ENCODE results near the gene EML4.

EML4 gene

DNA sequence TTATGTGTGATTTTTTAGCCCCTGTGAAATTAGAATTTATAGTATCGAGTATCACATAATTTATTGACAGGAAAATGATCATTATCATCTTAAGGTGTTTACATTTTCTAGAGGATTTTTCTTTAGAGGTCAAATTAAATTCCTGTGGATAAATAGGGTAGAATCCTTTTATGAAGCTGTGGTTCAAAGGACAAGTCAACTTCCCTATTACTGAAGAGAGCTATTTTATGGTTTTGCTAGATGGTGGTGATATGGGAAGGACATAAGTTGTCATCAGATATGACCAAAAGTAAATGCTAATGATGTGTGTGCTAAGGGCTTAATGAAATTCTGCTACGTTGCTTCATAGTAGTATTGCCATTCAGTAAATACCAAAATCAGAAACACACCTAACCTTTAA is 80.1 kb downstream of the EML4 start:
- peaks cover 0 to 14% (median 0%) of the 10 kb centered on the region in 3 donors for H3K36me3 ChIP-seq
- no peak overlapping the region for H3K27ac ChIP-seq
- DNase-seq = no peak
- H3K4me3 ChIP-seq = no peak overlapping the region
- TF ChIP-seq, protein P1, sequence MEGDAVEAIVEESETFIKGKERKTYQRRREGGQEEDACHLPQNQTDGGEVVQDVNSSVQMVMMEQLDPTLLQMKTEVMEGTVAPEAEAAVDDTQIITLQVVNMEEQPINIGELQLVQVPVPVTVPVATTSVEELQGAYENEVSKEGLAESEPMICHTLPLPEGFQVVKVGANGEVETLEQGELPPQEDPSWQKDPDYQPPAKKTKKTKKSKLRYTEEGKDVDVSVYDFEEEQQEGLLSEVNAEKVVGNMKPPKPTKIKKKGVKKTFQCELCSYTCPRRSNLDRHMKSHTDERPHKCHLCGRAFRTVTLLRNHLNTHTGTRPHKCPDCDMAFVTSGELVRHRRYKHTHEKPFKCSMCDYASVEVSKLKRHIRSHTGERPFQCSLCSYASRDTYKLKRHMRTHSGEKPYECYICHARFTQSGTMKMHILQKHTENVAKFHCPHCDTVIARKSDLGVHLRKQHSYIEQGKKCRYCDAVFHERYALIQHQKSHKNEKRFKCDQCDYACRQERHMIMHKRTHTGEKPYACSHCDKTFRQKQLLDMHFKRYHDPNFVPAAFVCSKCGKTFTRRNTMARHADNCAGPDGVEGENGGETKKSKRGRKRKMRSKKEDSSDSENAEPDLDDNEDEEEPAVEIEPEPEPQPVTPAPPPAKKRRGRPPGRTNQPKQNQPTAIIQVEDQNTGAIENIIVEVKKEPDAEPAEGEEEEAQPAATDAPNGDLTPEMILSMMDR (IDR thresholded peaks at IDR 0.05) = no peak
- H3K9me3 ChIP-seq = no peaks in the 10 kb centered on the region
- H3K4me1 ChIP-seq = no peaks in the 10 kb centered on the region
- intact Hi-C loops (cut with DNase I; ENCODE audit: low total_unique reads) = no loop called here
- no peaks in the 10 kb centered on the region for H3K27me3 ChIP-seq

DNA sequence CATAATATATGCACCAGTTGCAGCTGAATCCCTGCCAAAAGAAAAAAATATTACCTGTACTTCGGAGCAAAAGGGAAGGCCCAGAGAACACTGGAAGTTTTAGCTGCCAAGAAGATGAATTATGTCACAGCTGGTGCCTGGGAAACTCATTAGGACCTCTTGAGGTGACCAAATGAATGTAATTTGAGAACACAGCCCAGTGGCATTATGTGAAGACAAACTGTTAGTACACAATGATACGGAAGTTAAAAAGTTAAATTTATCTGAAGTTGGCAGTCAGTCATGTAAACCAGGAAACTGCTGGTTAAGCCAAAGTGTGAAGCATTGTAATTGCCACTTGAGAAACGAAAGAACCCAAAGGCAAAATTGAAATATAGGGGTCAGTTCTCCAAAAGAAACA is 80.7 kb downstream of the EML4 start:
- no peak for DNase-seq

GRCh38 chr2:42250925-42251324 is 81.8 kb downstream of the EML4 start:
- Histone ChIP-seq H3K27ac (no peak overlapping the region), H3K27me3 (no peaks in the 10 kb centered on the region), H3K9me3 (no peaks in the 10 kb centered on the region), H3K4me1 (no peaks in the 10 kb centered on the region), H3K36me3 (peaks cover 0 to 13% (median 0%) of the 10 kb centered on the region in 3 donors), H3K4me3 (no peak overlapping the region)
- DNase-seq = no peak
- intact Hi-C loops (cut with DNase I; ENCODE audit: low total_unique reads) = no loop called here
- TF ChIP-seq, protein P1 (IDR thresholded peaks at IDR 0.05) = no peak

More for the DNA sequence above, 80.7 kb downstream of the EML4 start:
- Histone ChIP-seq H3K9me3 (no peaks in the 10 kb centered on the region), H3K4me1 (no peaks in the 10 kb centered on the region), H3K36me3 (peaks cover 0 to 14% (median 0%) of the 10 kb centered on the region in 3 donors), H3K4me3 (no peak overlapping the region), H3K27ac (no peak overlapping the region), H3K27me3 (no peaks in the 10 kb centered on the region)
- intact Hi-C loops (cut with DNase I; ENCODE audit: low total_unique reads) = no loop called here
- TF ChIP-seq, protein P1 (IDR thresholded peaks at IDR 0.05) = no peak

- peaks cover 0 to 3% (median 0%) of the 10 kb centered on the region in 3 donors for H3K36me3 ChIP-seq
- no peaks in the 10 kb centered on the region for H3K9me3 ChIP-seq
- no peaks in the 10 kb centered on the region for H3K4me1 ChIP-seq
- no peak overlapping the region for H3K27ac ChIP-seq
- no peak for DNase-seq
- TF ChIP-seq, protein P1 (IDR thresholded peaks at IDR 0.05) = no peak
- intact Hi-C loops (cut with DNase I; ENCODE audit: low total_unique reads) = no loop called here
- H3K4me3 ChIP-seq = no peak overlapping the region
- H3K27me3 ChIP-seq = no peaks in the 10 kb centered on the region
These were observed 83.3 kb downstream of the EML4 start for GRCh38 chr2:42252464-42252863.

DNA sequence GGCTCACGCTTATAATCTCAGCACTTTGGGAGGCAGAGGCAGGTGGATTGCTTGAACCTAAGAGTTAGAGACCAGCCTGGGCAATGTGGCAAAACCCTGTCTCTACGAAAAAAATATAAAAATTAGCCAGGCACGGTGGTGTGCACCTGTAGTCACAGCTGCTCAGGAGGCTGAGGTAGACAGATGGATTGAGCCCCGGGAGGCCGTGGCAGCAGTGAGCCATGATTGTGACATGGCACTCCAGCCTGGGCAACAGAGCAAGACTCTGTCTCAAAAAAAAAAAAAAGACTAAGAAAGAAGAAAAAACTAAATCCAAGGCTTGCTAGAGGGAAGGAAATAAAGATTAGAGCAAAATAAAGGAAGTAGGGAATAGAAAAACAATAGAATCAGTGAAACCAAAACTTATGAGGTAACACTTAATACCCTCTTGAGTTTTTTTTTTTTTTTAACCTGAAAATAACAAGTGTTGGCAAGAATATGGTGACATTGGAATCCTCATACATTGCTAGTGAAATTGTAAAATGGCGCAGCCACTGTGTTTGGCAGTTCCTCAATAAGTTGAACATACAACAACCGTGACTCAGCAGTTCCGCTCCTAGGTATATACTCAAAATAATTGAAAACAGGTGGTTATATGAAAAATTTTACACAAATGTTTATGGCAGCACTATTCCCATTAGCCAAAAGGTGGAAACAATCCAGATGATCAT is 85.2 kb downstream of the EML4 start:
- DNase-seq = no peak
- intact Hi-C loops (cut with DNase I; ENCODE audit: low total_unique reads) = no loop called here
- Histone ChIP-seq H3K4me1 (no peaks in the 10 kb centered on the region), H3K27ac (no peak overlapping the region), H3K27me3 (no peaks in the 10 kb centered on the region), H3K4me3 (no peak overlapping the region), H3K36me3 (peaks cover 0 to 14% (median 3%) of the 10 kb centered on the region in 3 donors), H3K9me3 (no peaks in the 10 kb centered on the region)
- TF ChIP-seq, protein P1 (IDR thresholded peaks at IDR 0.05) = no peak
